Kidney (tissue), 14 donors: ENCODE results near the gene SPATS2L. TPM values are rescaled to one million over a fixed set of nuclear protein-coding genes. Genes with fewer than 3 reads are reported as not detected.
A peak's percentile ranks its signal among the peaks of the same experiment; 100 is the strongest.

Source experiments
- DNase-seq, 5 donors: peaks; one replicate each; pipeline ENCODE4 v3.0.0-alpha.2; 2013 to 2020
- FAIRE-seq: peaks from 2 replicates; lab custom pipeline; 2012; peaks lifted over from hg19 to GRCh38; lab: Jason Lieb, UNC
- H3K27ac ChIP-seq, 2 donors: one replicate each; pipeline ENCODE4 v1.7.0; 2013; ENCODE audit warnings: low read depth in 2 of 2, low read length in 2 of 2, inconsistent platforms in 1 of 2
- H3K27me3 ChIP-seq: one replicate; pipeline ENCODE4 v1.7.1; 2013; ENCODE audit warnings: low read length, inconsistent platforms; ENCODE audit not compliant: control insufficient read depth, insufficient read depth
- H3K36me3 ChIP-seq, 3 donors: one replicate each; pipeline versions ENCODE4 v1.7.0 to v1.7.1; 2013; ENCODE audit warnings: low read length in 3 of 3, control low read depth in 1 of 3, inconsistent platforms in 1 of 3; ENCODE audit not compliant: insufficient read depth in 3 of 3, control insufficient read depth in 2 of 3
- H3K4me1 ChIP-seq, 3 donors: one replicate each; pipeline versions ENCODE4 v1.7.0 to v1.7.1; 2013; ENCODE audit warnings: low read length in 3 of 3, inconsistent platforms in 1 of 3, low read depth in 1 of 3; ENCODE audit not compliant: control insufficient read depth in 2 of 3, insufficient read depth in 2 of 3
- H3K4me3 ChIP-seq, 3 donors: one replicate each; pipeline versions ENCODE4 v1.7.0 to v1.8.1; 2013; ENCODE audit warnings: low read length in 3 of 3, control low read depth in 1 of 3, inconsistent platforms in 1 of 3
- H3K9ac ChIP-seq, 3 donors: one replicate each; pipeline versions ENCODE4 v1.7.0 to v1.7.1; 2013; ENCODE audit warnings: low read length in 3 of 3, control low read depth in 1 of 3, inconsistent platforms in 1 of 3
- H3K9me3 ChIP-seq, 3 donors: one replicate each; pipeline versions ENCODE4 v1.7.0 to v1.7.1; 2013; ENCODE audit warnings: low read length in 3 of 3, control low read depth in 1 of 3, inconsistent platforms in 1 of 3; ENCODE audit not compliant: control insufficient read depth in 2 of 3, insufficient read depth in 1 of 3
- intact Hi-C: fragments of 100-400 bp; cut with DNase I; formaldehyde crosslinking; loops from one replicate; pipeline ENCODE4 v1.11.1; 2022
- polyA plus RNA-seq: library from polyadenylated mRNA; stranded (reverse); fragments of 350-450 nt; fragmentation: Illumina TruSeq; extraction: RNeasy Lipid Tissue Mini Kit (QIAGEN cat#74804); gene quantifications from one replicate; pipeline ENCODE4 v1.2.3, GENCODE V29; 2014; ENCODE audit warnings: low read depth, low replicate concordance; ENCODE audit not compliant: insufficient read depth
- total RNA-seq: library from RNA; stranded (reverse); fragmentation: NEBNext Ultra II Directional; extraction: Animal tissue kit (Norgen Biotek cat#: 25700); gene quantifications from one replicate; pipeline ENCODE4 v1.2.1, GENCODE V29; 2021
- TF ChIP-seq, protein P1 (sequence below): IDR thresholded peaks from 3 replicates; pipeline ENCODE4 v1.5.1; 2012; ENCODE audit warnings: mild to moderate bottlenecking, moderate library complexity, borderline replicate concordance; ENCODE audit not compliant: insufficient read depth; ENCODE audit errors: extremely low read depth
- donor health status: control.
- donor health status: control.
- donor health status: control.
- donor health status: control.
- donor health status: control.
- donor health status: DM: yes; HTN: yes; CAD: no.
- donor health status: Normal renal cell carcinoma (clear cell type).

The SPATS2L gene
- total and polyA plus RNA-seq, 2 donors from 2014 or later: 86.1 to 166 TPM

DNA sequence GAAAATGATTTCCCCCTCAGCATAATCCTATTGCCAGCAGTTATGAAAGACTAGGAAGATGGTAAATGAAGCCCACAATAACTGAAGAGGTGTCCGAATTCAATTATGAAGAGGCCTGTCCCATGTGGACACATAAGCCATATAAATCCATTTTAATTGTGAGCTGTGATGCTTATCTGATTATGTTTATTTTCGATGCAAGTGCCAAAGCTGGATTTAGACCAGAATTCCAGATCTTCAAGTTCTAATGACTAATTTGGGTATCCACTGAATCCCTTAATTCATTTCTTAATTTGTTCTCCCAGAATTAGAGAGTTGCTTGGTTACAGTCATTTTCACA is 24.5 kb downstream of the SPATS2L start:
- DNase-seq (no peak), FAIRE-seq (no peak)
- intact Hi-C loops: no loop called here
- TF ChIP-seq, protein P1, sequence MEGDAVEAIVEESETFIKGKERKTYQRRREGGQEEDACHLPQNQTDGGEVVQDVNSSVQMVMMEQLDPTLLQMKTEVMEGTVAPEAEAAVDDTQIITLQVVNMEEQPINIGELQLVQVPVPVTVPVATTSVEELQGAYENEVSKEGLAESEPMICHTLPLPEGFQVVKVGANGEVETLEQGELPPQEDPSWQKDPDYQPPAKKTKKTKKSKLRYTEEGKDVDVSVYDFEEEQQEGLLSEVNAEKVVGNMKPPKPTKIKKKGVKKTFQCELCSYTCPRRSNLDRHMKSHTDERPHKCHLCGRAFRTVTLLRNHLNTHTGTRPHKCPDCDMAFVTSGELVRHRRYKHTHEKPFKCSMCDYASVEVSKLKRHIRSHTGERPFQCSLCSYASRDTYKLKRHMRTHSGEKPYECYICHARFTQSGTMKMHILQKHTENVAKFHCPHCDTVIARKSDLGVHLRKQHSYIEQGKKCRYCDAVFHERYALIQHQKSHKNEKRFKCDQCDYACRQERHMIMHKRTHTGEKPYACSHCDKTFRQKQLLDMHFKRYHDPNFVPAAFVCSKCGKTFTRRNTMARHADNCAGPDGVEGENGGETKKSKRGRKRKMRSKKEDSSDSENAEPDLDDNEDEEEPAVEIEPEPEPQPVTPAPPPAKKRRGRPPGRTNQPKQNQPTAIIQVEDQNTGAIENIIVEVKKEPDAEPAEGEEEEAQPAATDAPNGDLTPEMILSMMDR: no peak
- H3K4me1 ChIP-seq: peaks cover 0 to 4% (median 0%) of the 10 kb centered on the region in 3 donors
- H3K9me3 ChIP-seq: no peaks in the 10 kb centered on the region
- H3K36me3 ChIP-seq: no peaks in the 10 kb centered on the region
- no peak overlapping the region for H3K27ac ChIP-seq
- H3K27me3 ChIP-seq: no peaks in the 10 kb centered on the region
- H3K9ac ChIP-seq: no peak overlapping the region
- H3K4me3 ChIP-seq: no peak overlapping the region

DNA sequence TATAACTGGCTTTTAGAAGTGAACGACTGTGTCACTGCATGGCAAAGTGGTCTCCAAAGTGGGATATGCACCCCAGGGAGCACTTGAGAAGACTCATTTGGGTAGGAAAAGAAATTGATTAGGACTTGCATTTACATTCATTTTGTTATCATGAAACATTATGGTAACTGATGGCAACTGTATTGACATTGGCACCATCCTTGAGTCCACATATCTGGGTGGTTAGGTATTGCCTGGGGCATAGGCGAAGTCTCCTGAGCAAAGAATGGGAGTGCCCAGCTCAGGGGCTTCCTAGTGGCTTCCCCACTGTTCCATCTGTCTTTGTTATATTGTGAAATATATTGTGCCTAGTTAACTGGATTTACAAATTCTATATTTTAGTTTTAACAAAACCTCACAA is 29.2 kb downstream of the SPATS2L start:
- no peak for DNase-seq
- no peaks in the 10 kb centered on the region for H3K27me3 ChIP-seq
- TF ChIP-seq, protein P1: no peak
- no peaks in the 10 kb centered on the region for H3K36me3 ChIP-seq
- peaks cover 0 to 21% (median 4%) of the 10 kb centered on the region in 3 donors for H3K4me1 ChIP-seq
- no peak overlapping the region for H3K9ac ChIP-seq
- no peak overlapping the region for H3K4me3 ChIP-seq
- FAIRE-seq: no peak
- H3K9me3 ChIP-seq: no peaks in the 10 kb centered on the region
- peak overlapping the region in 1 of 2 donors; percentile 19 for H3K27ac ChIP-seq
- intact Hi-C loops: no loop called here

DNA sequence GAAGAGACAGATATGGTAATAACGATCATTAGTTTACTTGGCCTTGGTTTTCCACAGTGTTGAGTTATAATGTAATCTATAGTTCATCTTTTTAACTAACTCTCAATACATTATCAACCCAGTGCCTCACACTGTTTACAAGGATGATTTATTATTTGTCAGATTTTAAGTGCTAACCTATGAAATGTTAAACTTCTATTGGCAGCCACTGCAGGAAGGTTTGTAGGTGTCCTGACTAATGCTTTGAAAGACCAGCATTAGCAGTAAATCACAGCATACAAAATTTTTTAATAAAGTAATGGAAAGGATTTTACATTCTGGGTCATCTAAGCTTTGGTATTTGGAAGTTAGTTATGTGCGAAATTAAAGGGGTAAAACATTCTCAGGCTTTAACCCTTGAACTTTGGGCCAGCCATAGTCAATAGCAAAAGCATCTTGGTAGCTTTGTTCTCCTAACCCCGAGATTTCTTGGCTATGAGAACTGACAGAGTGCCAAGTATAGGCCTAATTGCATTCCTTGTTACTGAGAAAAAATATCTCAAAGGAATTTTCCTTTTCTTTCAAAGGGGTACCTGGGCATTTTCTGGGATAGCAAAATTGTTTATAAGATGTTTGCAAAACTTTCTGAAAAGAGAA is 30.6 kb downstream of the SPATS2L start:
- H3K4me3 ChIP-seq: no peak overlapping the region
- no peak overlapping the region for H3K9ac ChIP-seq
- H3K9me3 ChIP-seq: no peaks in the 10 kb centered on the region
- H3K27ac ChIP-seq: peak overlapping the region in 1 of 2 donors; percentile 30
- H3K36me3 ChIP-seq: no peaks in the 10 kb centered on the region
- FAIRE-seq: no peak
- TF ChIP-seq, protein P1: no peak
- H3K27me3 ChIP-seq: no peaks in the 10 kb centered on the region
- intact Hi-C loops: no loop called here
- H3K4me1 ChIP-seq: peaks cover 0 to 21% (median 4%) of the 10 kb centered on the region in 3 donors
- DNase-seq: peak in 1 of 5 donors; percentile 50
